ENCODE measurements around the gene CLMN.

Gene CLMN

GRCh38 chr14:95156161-95157047 is 163.3 kb downstream of the CLMN start:
- H3K4me3 ChIP-seq (replicated peaks; ENCODE audit: insufficient read depth, low read length) = peak overlapping the region; percentile 88
- no peaks in the 10 kb centered on the region for H3K27me3 ChIP-seq (ENCODE audit: insufficient read depth, poor library complexity, severe bottlenecking)
- peak in 1 of 2 experiments; percentile 19 for DNase-seq (ENCODE audit: low read depth in 1 of 2, low spot score in 1 of 2)
- peak overlapping the region; percentile 70 for H3K27ac ChIP-seq (replicated peaks)
- no peak for TF ChIP-seq GABPA (IDR thresholded peaks at IDR 0.05; ENCODE audit: low read depth)
- no peak for TF ChIP-seq REST (IDR thresholded peaks at IDR 0.05; ENCODE audit: insufficient replicate concordance, low read depth)
- no peak for TF ChIP-seq CTCF (IDR thresholded peaks at IDR 0.05; ENCODE audit: insufficient read depth, low read length)

- H3K27ac ChIP-seq (replicated peaks) = no peak overlapping the region
- no peaks in the 10 kb centered on the region for H3K27me3 ChIP-seq (ENCODE audit: insufficient read depth, poor library complexity, severe bottlenecking)
- DNase-seq (ENCODE audit: low read depth in 1 of 2, low spot score in 1 of 2) = no peak
- no peak overlapping the region for H3K4me3 ChIP-seq (replicated peaks; ENCODE audit: insufficient read depth, low read length)
- no peak for TF ChIP-seq GABPA (IDR thresholded peaks at IDR 0.05; ENCODE audit: low read depth)
- no peak for TF ChIP-seq POLR2AphosphoS5 (IDR thresholded peaks at IDR 0.05; ENCODE audit: low read depth)
- TF ChIP-seq SPI1 (IDR thresholded peaks at IDR 0.05; ENCODE audit: borderline replicate concordance, low read depth) = no peak
- TF ChIP-seq REST (IDR thresholded peaks at IDR 0.05; ENCODE audit: insufficient replicate concordance, low read depth) = no peak
Observed at GRCh38 chr14:95155045-95155444, 164.7 kb downstream of the CLMN start.

GRCh38 chr14:95153866-95154265 is 165.8 kb downstream of the CLMN start:
- no peak overlapping the region for H3K27ac ChIP-seq (replicated peaks)
- no peaks in the 10 kb centered on the region for H3K27me3 ChIP-seq (ENCODE audit: insufficient read depth, poor library complexity, severe bottlenecking)
- no peak for DNase-seq (ENCODE audit: low read depth in 1 of 2, low spot score in 1 of 2)
- no peak overlapping the region for H3K4me3 ChIP-seq (replicated peaks; ENCODE audit: insufficient read depth, low read length)
- TF ChIP-seq CTCF (IDR thresholded peaks at IDR 0.05; ENCODE audit: insufficient read depth, low read length) = no peak
- no peak for TF ChIP-seq REST (IDR thresholded peaks at IDR 0.05; ENCODE audit: insufficient replicate concordance, low read depth)
- no peak for TF ChIP-seq SPI1 (IDR thresholded peaks at IDR 0.05; ENCODE audit: borderline replicate concordance, low read depth)
- no peak for TF ChIP-seq POLR2AphosphoS5 (IDR thresholded peaks at IDR 0.05; ENCODE audit: low read depth)
- TF ChIP-seq GABPA (IDR thresholded peaks at IDR 0.05; ENCODE audit: low read depth) = no peak
